GM10248 (cell line): ENCODE data around the gene COL6A1.

Experiments
- CTCF ChIA-PET: fragments of 300-600 bp; sonication (Branson Sonifier 250); formaldehyde crosslinking; extraction: SDS; loops from one replicate; lab custom pipeline; 2021; ENCODE audit warnings: antibody characterized with exemption; lab: Yijun Ruan, JAX
- POLR2A ChIA-PET: fragments of 350-650 bp; sonication (Branson Sonifier 250); formaldehyde crosslinking; extraction: SDS; loops from one replicate; lab custom pipeline; 2020; ENCODE audit warnings: antibody characterized with exemption; lab: Yijun Ruan, JAX
- DNase-seq: peaks from one replicate; pipeline ENCODE4 v3.0.0; 2012; ENCODE audit errors: extremely low spot score
- CTCF ChIP-seq: IDR thresholded peaks from 2 replicates; pipeline ENCODE4 v1.5.1; 2012; ENCODE audit warnings: mild to moderate bottlenecking, low read depth; ENCODE audit errors: extremely low read depth, missing control alignments, control extremely low read depth

COL6A1 gene, protein sequence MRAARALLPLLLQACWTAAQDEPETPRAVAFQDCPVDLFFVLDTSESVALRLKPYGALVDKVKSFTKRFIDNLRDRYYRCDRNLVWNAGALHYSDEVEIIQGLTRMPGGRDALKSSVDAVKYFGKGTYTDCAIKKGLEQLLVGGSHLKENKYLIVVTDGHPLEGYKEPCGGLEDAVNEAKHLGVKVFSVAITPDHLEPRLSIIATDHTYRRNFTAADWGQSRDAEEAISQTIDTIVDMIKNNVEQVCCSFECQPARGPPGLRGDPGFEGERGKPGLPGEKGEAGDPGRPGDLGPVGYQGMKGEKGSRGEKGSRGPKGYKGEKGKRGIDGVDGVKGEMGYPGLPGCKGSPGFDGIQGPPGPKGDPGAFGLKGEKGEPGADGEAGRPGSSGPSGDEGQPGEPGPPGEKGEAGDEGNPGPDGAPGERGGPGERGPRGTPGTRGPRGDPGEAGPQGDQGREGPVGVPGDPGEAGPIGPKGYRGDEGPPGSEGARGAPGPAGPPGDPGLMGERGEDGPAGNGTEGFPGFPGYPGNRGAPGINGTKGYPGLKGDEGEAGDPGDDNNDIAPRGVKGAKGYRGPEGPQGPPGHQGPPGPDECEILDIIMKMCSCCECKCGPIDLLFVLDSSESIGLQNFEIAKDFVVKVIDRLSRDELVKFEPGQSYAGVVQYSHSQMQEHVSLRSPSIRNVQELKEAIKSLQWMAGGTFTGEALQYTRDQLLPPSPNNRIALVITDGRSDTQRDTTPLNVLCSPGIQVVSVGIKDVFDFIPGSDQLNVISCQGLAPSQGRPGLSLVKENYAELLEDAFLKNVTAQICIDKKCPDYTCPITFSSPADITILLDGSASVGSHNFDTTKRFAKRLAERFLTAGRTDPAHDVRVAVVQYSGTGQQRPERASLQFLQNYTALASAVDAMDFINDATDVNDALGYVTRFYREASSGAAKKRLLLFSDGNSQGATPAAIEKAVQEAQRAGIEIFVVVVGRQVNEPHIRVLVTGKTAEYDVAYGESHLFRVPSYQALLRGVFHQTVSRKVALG

DNA sequence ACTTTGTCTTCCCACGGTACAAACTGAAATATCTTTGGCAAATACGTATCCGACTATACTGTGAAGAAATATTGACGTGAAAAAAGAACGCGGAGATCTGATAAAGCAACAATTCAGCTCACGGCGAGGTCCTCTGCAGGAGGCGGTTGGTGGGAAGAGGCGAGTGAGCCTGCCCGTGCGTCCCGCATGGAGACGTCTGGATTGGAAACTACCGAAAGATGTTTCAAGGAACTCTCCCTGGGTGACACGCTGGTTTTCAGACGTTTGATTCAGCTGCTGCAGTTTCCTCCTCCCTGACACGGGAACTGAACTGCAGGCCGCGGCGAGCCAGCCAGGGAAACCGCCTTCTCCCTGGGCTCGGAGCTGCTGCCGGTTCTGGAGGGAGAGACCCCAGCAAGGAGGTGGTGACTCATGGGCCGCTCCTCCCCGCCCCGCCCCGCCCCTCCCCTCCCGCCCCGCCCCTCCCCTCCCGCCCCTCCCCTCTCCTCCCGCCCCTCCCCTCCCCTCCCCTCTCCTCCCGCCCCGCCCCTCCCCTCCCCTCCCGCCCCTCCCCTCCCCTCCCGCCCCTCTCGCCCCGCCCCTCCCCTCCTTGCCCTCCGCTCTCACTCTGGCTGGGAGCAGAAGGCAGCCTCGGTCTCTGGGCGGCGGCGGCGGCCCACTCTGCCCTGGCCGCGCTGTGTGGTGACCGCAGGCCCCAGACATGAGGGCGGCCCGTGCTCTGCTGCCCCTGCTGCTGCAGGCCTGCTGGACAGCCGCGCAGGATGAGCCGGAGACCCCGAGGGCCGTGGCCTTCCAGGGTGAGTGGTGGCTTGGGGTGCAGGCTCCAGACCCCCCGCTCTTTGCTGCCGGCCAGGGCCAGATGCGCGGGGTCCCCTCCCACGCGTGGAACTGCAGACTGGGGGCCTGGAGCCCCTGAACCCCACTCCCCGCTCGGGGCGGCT is at the start of gene COL6A1:
COL6A1 (plus strand) TSS at position 620 of the 941 bp plus-strand sequence; CDS start at position 701, 81 bp downstream.
- no peak for TF ChIP-seq CTCF
- peak; percentile 64 for DNase-seq
- ChIA-PET POLR2A (interaction anchor here (0.7 kb wide), 1 partner anchor 42 kb away, joined by 6 read pairs; no protein-coding TSS in a partner anchor), CTCF (no interaction called here)

GRCh38 chr21:45932922-45933502 is 48.6 kb upstream of the COL6A1 start:
- POLR2A ChIA-PET: no interaction called here
- DNase-seq: no peak
- CTCF ChIA-PET: no interaction called here
- TF ChIP-seq CTCF: no peak

DNA sequence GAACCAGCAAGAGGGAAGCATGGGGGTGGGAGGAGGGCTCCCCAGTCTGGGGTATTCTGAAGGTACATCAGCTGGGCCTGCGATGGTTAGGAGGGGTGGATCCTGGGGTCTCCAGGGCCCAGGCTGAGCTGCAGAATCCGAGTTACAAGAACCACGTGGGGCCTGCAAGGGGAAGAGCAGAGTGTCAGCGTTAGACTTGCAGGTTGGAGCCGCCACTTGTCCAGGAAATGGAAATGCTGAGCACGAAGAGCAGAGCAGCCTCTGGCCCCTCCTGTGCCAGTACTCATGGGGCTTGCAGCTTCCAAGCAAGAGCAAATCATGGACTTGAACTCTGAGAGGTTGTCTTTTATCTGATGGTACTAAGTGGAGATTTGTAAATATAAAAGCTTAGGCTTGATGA is 47.5 kb upstream of the COL6A1 start:
- DNase-seq: no peak
- CTCF ChIA-PET: no interaction called here
- POLR2A ChIA-PET: no interaction called here
- TF ChIP-seq CTCF: no peak

GRCh38 chr21:45934554-45934953 is 47.0 kb upstream of the COL6A1 start:
- no peak for TF ChIP-seq CTCF
- DNase-seq: no peak
- POLR2A ChIA-PET: no interaction called here
- CTCF ChIA-PET: no interaction called here

- ChIA-PET POLR2A (no interaction called here), CTCF (interaction anchor here (1.0 kb wide), 1 partner anchor 54 kb away, joined by 3 read pairs; no protein-coding TSS in a partner anchor)
- DNase-seq: no peak
- no peak for TF ChIP-seq CTCF
Observed at GRCh38 chr21:45935628-45936027, 45.9 kb upstream of the COL6A1 start.
